Measurements from ENCODE around the gene KCNAB1. TPM values are rescaled to one million over a fixed set of nuclear protein-coding genes. Genes with fewer than 3 reads are reported as not detected.

Gene KCNAB1
- total and polyA plus RNA-seq, 2 of the 8 experiments (the other 6 are each of a cell fraction or from before 2014, with no cell fraction given): 0.51 to 2.3 TPM

GRCh38 chr3:156424758-156425157 is 304.4 kb downstream of the KCNAB1 start (continued):
- TF ChIP-seq SAP30 (IDR thresholded peaks at IDR 0.05; ENCODE audit: insufficient read depth, insufficient replicate concordance, low read length) (no peak), E2F6 (IDR thresholded peaks at IDR 0.05) (no peak)

All from H1 (cell line).